Stimulated activated memory B cell treated with anti-CD40 and anti-IgM and Interleukin-4, amounts not matched to agents 10 μg/mL and 1 μg/mL and 100 μg/mL, for 72 hours (primary cell): Measurements from ENCODE around the gene AIMP1.

Experiments used
- ATAC-seq: fragments of 150-1000 bp; cut with Tn5 transposase; 2 replicates; pipeline ENCODE4 v1.10.0; 2021
- H3K27ac Mint-ChIP-seq: one replicate; pipeline ENCODE4 v1.8.0; 2022; ENCODE audit warnings: mild to moderate bottlenecking, mixed read lengths
- H3K27me3 Mint-ChIP-seq: one replicate; pipeline ENCODE4 v1.8.0; 2022; ENCODE audit warnings: mixed read lengths
- H3K36me3 Mint-ChIP-seq: one replicate; pipeline ENCODE4 v1.8.0; 2022; ENCODE audit warnings: mixed read lengths
- H3K4me1 Mint-ChIP-seq: one replicate; pipeline ENCODE4 v1.8.0; 2022; ENCODE audit warnings: mixed read lengths
- H3K4me3 Mint-ChIP-seq: one replicate; pipeline ENCODE4 v1.8.0; 2022; ENCODE audit warnings: mild to moderate bottlenecking, moderate library complexity, mixed read lengths
- H3K9me3 Mint-ChIP-seq: one replicate; pipeline ENCODE4 v1.8.0; 2022; ENCODE audit warnings: mixed read lengths

Gene AIMP1

DNA sequence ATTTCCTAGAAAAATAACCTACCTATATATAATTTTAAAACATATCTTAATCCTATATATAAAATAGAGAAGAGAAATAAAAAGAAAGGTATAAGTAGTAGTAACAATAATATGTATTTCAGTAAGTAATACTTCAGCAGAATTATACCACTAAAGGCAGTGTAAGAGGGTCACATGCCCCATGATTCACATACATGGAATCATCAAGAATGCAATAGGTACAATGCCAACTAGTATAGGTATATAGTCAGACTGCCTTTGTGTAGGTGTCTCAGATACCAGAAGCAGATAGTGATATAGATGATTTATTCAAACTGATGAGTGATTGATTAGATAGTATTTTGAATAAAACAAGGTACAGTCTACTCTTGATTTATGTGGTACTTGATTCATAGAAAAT, 9.4 kb downstream of the AIMP1 start:
- H3K4me3 Mint-ChIP-seq: no peak overlapping the region
- no peaks in the 10 kb centered on the region for H3K27me3 Mint-ChIP-seq

DNA sequence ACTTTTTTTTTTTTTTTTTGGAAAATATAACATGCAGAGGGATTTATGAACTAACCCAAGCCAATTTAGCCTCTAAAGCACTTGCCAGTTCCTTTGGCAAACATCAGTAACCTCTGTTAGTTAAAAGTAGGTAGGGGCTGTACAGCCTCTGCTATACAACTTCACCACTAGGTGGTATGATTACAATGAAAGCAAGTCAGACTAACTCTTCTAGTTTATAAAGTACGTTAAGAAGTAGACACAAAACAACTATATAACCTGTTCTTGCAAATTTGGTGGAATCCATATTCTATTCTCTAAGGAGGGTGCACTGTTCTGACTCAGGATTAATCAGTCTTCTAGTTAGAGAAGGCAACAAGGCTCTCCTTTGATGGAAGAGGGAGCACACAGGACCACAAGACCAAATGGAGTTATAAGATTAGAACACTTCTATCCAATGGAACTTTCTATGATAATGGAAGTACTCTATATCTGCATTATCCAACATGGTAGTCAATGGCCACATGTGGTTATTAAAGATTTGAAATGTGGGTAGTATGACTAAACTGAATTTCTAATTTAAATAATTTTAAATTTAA, 12.8 kb downstream of the AIMP1 start:
- no peaks in the 10 kb centered on the region for H3K27me3 Mint-ChIP-seq
- no peaks in the 10 kb centered on the region for H3K9me3 Mint-ChIP-seq
- H3K27ac Mint-ChIP-seq: no peak overlapping the region
- peaks cover 56% of the 10 kb centered on the region for H3K36me3 Mint-ChIP-seq
- H3K4me1 Mint-ChIP-seq: peaks cover 6% of the 10 kb centered on the region
- H3K4me3 Mint-ChIP-seq: no peak overlapping the region
- ATAC-seq: no peak

More for the DNA sequence above, 9.4 kb downstream of the AIMP1 start:
- peaks cover 39% of the 10 kb centered on the region for H3K36me3 Mint-ChIP-seq
- H3K27ac Mint-ChIP-seq: no peak overlapping the region
- peaks cover 12% of the 10 kb centered on the region for H3K4me1 Mint-ChIP-seq
- ATAC-seq: no peak
- H3K9me3 Mint-ChIP-seq: no peaks in the 10 kb centered on the region

DNA sequence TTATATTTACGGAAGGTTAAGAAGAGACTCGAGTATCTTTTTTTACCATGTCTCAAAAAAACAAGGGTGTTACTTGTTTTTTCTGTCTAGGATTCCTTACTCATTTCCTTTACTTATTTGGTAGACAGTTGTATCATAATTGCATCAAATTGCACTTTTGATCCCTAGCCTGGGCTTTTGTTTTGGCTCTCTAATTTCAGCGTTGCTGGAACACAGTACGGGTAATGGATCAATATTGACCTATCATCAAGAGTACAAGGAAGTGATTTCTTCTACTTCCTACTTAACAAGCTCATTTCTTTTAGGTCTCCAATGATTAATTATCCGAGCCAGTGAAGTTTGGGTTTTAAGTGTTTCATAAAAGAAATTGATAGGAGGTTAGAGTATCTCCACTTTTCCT, 16.8 kb downstream of the AIMP1 start:
- Mint-ChIP-seq H3K27ac (no peak overlapping the region), H3K27me3 (no peaks in the 10 kb centered on the region), H3K4me1 (no peaks in the 10 kb centered on the region), H3K9me3 (peaks cover 8% of the 10 kb centered on the region), H3K36me3 (peaks cover 74% of the 10 kb centered on the region), H3K4me3 (no peak overlapping the region)
- no peak for ATAC-seq

DNA sequence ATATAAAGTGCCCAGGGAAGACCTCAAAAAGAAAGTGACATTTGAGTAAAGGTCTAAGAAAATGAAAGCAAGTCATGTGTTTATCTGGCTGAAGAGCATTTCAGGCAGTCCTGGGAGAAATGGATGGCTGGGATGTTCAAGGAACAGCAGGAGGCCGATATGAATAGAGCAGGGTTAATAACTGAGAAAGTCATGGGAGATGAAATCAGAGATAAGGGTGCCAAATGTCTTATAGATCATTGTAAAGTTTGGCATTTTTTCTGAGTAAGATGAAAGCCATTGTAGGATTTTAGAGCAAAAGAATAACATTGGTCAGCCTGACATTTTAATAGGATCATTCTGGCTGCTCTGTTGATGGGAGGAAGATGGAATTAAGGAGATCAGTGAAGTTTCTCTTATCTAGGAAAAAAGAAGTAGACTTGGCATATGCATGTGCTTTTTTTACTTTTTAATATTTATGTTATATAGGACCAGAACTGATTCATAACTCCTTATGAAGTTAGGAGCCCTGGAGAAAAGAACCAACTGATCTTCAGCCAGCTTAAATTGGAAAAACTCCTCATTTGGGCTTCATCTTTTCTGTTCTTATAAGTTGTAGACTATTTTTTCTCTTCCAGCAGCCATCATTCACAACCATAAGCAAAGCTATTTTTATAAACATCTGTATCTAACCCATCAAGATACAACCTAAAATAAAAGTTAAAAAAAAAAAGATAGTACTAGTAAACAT, 18.6 kb downstream of the AIMP1 start:
- Mint-ChIP-seq H3K36me3 (peaks cover 81% of the 10 kb centered on the region), H3K27ac (no peak overlapping the region)
- ATAC-seq: no peak

DNA sequence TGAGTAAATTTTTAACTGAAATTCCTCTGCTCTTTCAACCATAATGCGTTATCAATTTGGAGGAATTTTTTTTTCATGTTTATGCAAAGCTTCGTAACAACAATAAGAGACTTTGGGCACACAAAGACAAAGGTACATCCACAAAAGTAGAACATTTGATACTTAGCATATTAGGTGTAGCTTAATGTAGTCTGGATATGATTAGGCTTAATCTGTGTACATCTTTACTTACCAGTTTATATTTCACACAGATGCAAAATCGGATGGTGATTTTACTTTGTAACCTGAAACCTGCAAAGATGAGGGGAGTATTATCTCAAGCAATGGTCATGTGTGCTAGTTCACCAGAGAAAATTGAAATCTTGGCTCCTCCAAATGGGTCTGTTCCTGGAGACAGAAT, 20.3 kb downstream of the AIMP1 start:
- H3K4me1 Mint-ChIP-seq: peaks cover 21% of the 10 kb centered on the region
- H3K9me3 Mint-ChIP-seq: peaks cover 13% of the 10 kb centered on the region
- no peak overlapping the region for H3K4me3 Mint-ChIP-seq
- no peak overlapping the region for H3K27ac Mint-ChIP-seq
- H3K36me3 Mint-ChIP-seq: peaks cover 88% of the 10 kb centered on the region
- H3K27me3 Mint-ChIP-seq: no peaks in the 10 kb centered on the region
- no peak for ATAC-seq

More for the DNA sequence above, 18.6 kb downstream of the AIMP1 start:
- no peak overlapping the region for H3K4me3 Mint-ChIP-seq
- H3K4me1 Mint-ChIP-seq: peaks cover 4% of the 10 kb centered on the region
- peaks cover 8% of the 10 kb centered on the region for H3K9me3 Mint-ChIP-seq
- H3K27me3 Mint-ChIP-seq: no peaks in the 10 kb centered on the region

DNA sequence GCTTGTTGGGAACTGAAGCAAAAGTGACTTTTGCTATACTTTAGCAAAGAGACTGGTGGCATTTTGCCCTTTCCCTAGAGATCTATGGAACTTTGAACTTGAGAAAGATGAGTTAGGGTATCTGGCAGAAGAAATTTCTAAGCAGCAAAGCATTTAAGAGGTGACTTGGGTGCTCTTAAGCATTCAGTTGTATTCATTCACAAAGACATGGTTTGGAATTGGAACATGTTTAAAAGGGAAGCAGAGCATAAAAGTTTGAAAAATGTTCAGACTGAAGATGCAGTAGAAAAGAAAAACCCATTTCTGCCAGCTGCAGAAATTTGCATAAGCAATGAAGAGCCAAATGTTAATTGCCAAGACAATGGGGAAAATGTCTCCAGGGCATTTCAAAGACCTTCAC, 21.6 kb downstream of the AIMP1 start:
- H3K36me3 Mint-ChIP-seq: peaks cover 89% of the 10 kb centered on the region
- peaks cover 13% of the 10 kb centered on the region for H3K9me3 Mint-ChIP-seq
- ATAC-seq: no peak
- H3K4me1 Mint-ChIP-seq: peaks cover 31% of the 10 kb centered on the region
- H3K27me3 Mint-ChIP-seq: no peaks in the 10 kb centered on the region
- H3K27ac Mint-ChIP-seq: no peak overlapping the region
- no peak overlapping the region for H3K4me3 Mint-ChIP-seq

DNA sequence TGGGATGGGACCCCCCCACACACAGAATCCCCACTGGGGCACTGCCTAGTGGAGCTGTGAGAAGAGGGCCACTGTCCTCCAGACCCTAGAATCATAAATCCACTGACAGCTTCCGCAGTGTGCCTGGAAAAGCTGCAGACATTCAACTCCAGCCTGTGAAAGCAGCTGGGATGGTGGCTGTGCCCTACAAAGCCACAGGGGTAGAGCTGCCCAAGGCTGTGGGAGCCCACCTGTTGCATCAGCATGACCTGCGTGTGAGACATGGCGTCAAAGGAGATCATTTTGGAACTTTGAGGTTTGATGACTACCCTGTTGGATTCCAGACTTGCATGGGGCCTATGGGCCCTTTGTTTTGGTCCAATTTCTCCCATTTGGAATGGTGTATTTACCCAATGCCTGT, 22.3 kb downstream of the AIMP1 start:
- Mint-ChIP-seq H3K27me3 (no peaks in the 10 kb centered on the region), H3K4me1 (peaks cover 31% of the 10 kb centered on the region), H3K9me3 (peaks cover 13% of the 10 kb centered on the region), H3K27ac (no peak overlapping the region), H3K36me3 (peaks cover 86% of the 10 kb centered on the region), H3K4me3 (no peak overlapping the region)
- ATAC-seq: no peak

DNA sequence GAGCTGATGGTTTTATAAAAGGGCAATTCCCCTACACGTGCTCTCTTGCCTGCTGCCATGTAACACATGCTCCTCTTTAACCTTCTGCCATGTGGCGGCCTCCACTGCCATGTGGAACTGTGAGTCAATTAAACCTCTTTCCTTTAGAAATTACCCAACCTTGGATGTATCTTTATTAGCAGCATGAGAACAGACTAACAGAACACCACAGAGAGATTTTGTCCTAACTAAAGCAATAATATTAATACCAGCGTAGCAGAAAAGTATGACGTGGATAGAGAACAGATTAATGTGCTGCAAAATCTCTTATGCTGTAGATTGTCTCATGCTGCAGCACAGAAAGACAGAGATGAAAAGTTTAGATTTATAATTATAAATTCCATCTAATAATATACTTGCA, 23.1 kb downstream of the AIMP1 start:
- Mint-ChIP-seq H3K4me3 (no peak overlapping the region), H3K4me1 (peaks cover 39% of the 10 kb centered on the region), H3K9me3 (peaks cover 13% of the 10 kb centered on the region), H3K36me3 (peaks cover 86% of the 10 kb centered on the region), H3K27me3 (no peaks in the 10 kb centered on the region), H3K27ac (no peak overlapping the region)
- no peak for ATAC-seq

DNA sequence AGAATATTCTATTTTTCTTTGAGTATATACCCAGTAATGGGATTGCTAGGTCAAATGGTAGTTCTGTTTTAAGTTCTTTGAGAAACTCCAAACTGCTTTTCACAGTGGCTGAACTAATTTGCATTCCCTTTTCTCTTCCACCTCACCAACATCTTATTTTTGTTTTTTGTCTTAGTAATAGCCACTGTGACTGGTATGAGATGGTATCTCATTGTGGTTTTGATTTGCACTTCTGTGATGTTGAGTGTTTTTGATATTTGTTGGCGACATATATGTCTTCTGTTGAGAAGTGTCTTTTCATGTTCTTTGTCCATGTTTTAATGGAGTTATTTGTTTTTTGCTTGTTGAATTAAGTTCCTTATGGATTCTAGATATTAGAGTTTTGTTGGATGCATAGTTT, 24.4 kb downstream of the AIMP1 start:
- Mint-ChIP-seq H3K27me3 (no peaks in the 10 kb centered on the region), H3K9me3 (peaks cover 13% of the 10 kb centered on the region), H3K4me3 (no peak overlapping the region), H3K36me3 (peaks cover 84% of the 10 kb centered on the region), H3K4me1 (peaks cover 42% of the 10 kb centered on the region), H3K27ac (no peak overlapping the region)
- ATAC-seq: no peak

DNA sequence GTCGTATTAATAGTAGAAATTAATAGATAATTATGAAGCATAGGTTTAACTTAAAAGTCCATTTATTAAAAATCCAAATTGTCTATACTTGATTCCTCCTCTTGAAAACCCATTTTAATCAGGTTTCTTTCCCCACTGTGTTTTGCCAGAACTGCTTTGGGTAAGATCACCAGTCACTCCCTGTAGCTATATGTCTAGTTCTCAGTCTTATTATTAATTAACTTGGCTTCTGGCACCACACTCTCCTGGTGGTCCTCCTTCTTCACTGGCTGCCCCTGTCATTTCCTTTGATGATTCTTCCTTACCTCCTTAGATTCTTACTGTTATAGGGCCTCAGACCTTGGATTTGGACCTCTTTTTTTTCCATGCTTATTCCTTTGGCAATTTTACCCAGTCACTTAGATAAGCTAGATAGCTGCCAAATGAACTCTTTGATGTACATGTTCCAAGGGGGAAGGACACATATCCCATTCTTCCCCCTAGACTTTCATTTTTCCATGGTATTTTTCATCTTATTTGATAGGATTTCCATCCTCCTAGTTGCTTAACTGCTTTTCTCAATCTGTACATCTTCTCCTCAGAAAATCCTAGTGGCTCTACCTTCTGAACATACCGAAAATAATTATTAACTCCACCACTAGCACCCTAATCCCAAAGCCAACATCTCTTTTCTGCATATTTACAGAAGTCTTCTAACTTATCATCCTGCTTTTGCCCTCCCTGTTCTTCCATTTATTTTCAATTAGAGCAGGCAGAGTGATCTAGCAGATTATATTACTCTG, 27.7 kb downstream of the AIMP1 start:
- Mint-ChIP-seq H3K27me3 (no peaks in the 10 kb centered on the region), H3K9me3 (peaks cover 5% of the 10 kb centered on the region), H3K36me3 (peaks cover 76% of the 10 kb centered on the region), H3K27ac (no peak overlapping the region), H3K4me1 (peaks cover 42% of the 10 kb centered on the region), H3K4me3 (no peak overlapping the region)
- ATAC-seq: no peak

DNA sequence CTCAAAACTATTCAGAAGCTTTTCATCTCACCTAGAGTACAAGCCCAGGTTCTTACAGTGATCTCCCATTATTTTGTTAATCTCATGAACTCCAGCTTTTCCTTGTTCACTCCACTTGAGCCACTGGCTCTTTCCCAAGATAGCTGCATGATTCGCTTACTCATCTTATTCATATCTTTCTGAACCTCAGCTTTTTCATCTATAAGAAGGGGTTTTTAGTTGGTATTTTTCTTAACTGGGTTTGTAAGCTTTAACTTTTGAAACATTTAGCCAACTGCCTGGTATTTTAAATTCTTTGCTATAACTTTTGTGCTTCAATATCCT, 28.3 kb downstream of the AIMP1 start:
- H3K4me3 Mint-ChIP-seq: no peak overlapping the region

DNA sequence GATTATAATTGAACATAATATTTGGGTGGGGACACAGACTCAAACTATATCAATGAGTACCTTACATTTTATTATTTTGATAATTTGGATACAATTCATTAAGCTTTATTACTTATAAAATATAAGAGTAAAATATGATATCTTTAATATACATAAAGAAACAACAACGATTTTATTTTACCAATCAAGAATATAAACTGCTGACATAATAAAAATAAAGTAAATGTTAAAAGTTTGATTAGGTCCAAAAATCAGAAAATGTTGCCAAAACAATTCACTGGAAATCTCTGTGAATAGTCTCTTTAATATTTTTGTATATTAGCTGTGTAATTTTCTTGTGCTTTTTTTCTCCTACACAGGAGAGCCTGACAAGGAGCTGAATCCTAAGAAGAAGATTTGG, 30.8 kb downstream of the AIMP1 start:
- Mint-ChIP-seq H3K27me3 (no peaks in the 10 kb centered on the region), H3K36me3 (peaks cover 57% of the 10 kb centered on the region)
- ATAC-seq: no peak

More for the DNA sequence above, 28.3 kb downstream of the AIMP1 start:
- Mint-ChIP-seq H3K27ac (no peak overlapping the region), H3K9me3 (peaks cover 5% of the 10 kb centered on the region), H3K4me1 (peaks cover 40% of the 10 kb centered on the region), H3K27me3 (no peaks in the 10 kb centered on the region), H3K36me3 (peaks cover 74% of the 10 kb centered on the region)
- ATAC-seq: no peak

DNA sequence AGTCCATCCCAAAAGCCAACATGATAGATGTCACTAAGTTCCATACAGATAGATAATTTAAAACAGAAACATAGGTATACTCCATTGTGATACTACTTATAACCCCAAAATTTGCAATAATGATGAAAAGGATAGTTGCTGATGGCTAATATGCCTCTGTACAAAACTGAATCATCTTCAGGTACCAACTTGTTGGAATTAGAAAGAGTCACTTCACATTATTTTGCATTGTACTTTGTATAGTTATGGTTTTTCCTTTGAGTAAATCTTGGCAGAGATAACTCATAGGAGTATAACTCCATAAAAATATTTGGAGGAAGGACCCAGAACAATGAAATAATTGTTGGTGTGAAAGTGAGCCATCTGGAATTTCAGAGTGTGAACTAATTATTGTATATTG, 34.7 kb downstream of the AIMP1 start:
- Mint-ChIP-seq H3K9me3 (no peaks in the 10 kb centered on the region), H3K4me3 (no peak overlapping the region), H3K27me3 (no peaks in the 10 kb centered on the region), H3K36me3 (peaks cover 36% of the 10 kb centered on the region), H3K27ac (no peak overlapping the region), H3K4me1 (peaks cover 8% of the 10 kb centered on the region)
- ATAC-seq: no peak

More for the DNA sequence above, 30.8 kb downstream of the AIMP1 start:
- H3K4me1 Mint-ChIP-seq: peaks cover 15% of the 10 kb centered on the region
- no peaks in the 10 kb centered on the region for H3K9me3 Mint-ChIP-seq
- H3K4me3 Mint-ChIP-seq: no peak overlapping the region
- H3K27ac Mint-ChIP-seq: no peak overlapping the region

DNA sequence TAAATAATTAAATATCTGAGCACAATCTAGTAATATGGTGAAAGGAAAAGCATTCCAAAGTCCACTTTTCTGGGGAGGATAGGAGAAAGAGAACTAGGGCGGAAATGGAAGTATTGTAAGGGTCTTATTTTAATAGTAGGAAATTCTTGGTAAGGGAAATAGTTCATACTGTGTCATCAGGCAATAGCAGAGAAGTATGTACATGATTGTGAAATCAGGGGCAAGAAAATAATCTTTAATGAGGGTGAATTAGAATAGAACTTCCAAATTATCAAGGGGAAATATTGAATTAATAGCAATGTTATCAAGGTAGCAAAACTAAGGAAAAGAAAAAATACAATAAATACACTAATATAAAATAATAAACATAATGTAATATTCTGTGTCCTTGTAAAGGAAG, 37.4 kb downstream of the AIMP1 start:
- Mint-ChIP-seq H3K4me1 (peaks cover 8% of the 10 kb centered on the region), H3K36me3 (peaks cover 18% of the 10 kb centered on the region), H3K4me3 (no peak overlapping the region), H3K9me3 (peaks cover 2% of the 10 kb centered on the region), H3K27me3 (no peaks in the 10 kb centered on the region), H3K27ac (no peak overlapping the region)
- no peak for ATAC-seq

DNA sequence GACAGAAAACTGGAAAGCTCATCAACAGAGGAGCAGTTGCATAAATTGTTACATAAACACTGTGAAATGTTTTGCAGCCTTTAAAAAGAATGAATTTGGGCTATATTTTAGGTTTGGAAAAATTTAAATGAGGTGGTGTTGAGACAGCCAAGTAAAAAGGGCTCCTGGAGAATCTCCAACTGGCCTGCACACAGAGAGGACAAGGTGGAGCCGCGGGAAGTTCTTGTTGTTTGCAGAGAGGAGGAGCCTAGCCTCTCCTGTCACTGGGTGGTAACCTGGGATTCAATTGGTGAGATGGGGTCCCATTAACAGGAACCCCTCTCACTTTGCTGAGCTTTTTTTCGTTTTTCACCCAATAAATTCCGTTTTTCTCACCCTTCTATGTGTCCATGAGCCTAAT, 38.8 kb downstream of the AIMP1 start:
- ATAC-seq: no peak
- H3K27ac Mint-ChIP-seq: no peak overlapping the region
- peaks cover 10% of the 10 kb centered on the region for H3K36me3 Mint-ChIP-seq
- H3K27me3 Mint-ChIP-seq: no peaks in the 10 kb centered on the region
- H3K4me1 Mint-ChIP-seq: peaks cover 8% of the 10 kb centered on the region
- H3K4me3 Mint-ChIP-seq: no peak overlapping the region
- peaks cover 2% of the 10 kb centered on the region for H3K9me3 Mint-ChIP-seq

DNA sequence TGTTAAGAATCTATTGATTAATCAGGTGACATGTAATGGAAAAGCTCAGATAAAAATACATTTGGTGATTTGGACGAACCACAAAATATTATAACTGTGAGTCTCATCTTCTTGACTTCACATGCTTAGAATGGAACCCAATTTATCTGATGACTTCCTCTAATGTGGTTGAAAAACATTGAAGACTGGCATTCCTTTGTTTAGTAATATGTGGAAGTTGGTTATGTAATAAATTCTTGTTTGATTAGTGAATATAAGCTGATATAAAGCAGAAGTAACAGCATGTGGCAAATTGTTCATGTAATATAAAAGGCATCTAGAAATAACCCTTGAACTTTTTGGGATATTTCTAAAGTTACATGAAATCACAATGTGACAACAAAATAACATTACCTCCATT, 42.5 kb downstream of the AIMP1 start:
- Mint-ChIP-seq H3K27ac (no peak overlapping the region), H3K4me1 (peaks cover under 1% of the 10 kb centered on the region), H3K27me3 (peaks cover 7% of the 10 kb centered on the region), H3K9me3 (peaks cover 2% of the 10 kb centered on the region), H3K36me3 (no peaks in the 10 kb centered on the region), H3K4me3 (no peak overlapping the region)
- no peak for ATAC-seq
